ENCODE measurements around the gene NALF2. TPM values are rescaled to one million over a fixed set of nuclear protein-coding genes. Genes with fewer than 3 reads are reported as not detected.

Gene NALF2
- total RNA-seq, 1 experiment from 2014 or later, result 9.7 TPM

DNA sequence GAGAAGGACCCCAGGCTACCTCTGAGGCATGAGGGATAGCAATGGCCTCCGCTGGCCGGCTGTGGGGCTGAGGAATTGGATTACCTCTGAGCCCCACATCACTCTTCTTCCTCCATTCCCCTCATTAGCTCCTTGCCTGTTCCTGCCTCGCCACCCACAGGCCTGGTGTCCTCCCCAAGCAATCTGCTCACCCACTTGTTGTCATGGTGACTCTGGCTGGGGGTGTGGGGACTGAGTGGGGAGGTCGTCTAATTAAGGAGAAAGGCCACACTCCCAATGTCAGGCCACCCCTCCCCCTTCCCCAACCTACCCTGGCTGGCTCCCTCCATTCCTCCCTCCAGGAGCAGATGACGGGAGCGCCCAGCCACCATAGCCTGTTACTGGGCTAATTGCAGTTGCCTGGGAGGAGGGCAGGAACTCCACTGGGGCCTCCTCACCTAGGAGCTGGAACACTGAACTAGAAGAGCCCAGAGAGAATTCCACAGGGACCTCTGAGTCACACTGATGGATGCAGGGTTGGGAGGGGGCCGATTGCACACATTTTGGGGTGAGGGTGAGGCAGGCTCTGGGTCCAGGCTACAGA lies 20.7 kb downstream of the NALF2 start:
- Histone ChIP-seq H2BK5ac (ENCODE audit: insufficient read length, low read length) (no peak overlapping the region), H3K79me2 (ENCODE audit: insufficient read depth, low read length) (0 out of 2 replicates have a peak, but pooled peaks cover 1% of the 10 kb centered on the region), H2BK12ac (ENCODE audit: insufficient read length, low read depth, low read length) (no peak overlapping the region), H4K20me1 (ENCODE audit: control insufficient read depth, insufficient read depth, insufficient read length) (no peaks in the 10 kb centered on the region), H4K8ac (replicated peaks; ENCODE audit: insufficient read length, low read depth, low read length) (no peak overlapping the region), H3K9me3 (ENCODE audit: control insufficient read depth, low read depth, low read length) (peaks cover 56% of the 10 kb centered on the region), H3K23ac (ENCODE audit: insufficient read length, low read depth, low read length) (no peak overlapping the region), H2AFZ (ENCODE audit: low read length) (no peak overlapping the region), H4K5ac (ENCODE audit: insufficient read length, low read depth, low read length) (no peak overlapping the region), H2BK15ac (ENCODE audit: low read depth, low read length) (no peak overlapping the region), H3K4me1 (ENCODE audit: insufficient read depth, low read length) (peaks cover 3% of the 10 kb centered on the region; the same call in 1 of the 2 replicates), H3K79me1 (ENCODE audit: insufficient read depth, low read depth, low read length, poor library complexity, severe bottlenecking) (no peaks in the 10 kb centered on the region), H3K23me2 (ENCODE audit: insufficient read length, low read depth, low read length, poor library complexity, severe bottlenecking) (no peaks in the 10 kb centered on the region), H2BK120ac (ENCODE audit: low read depth, low read length, poor library complexity, severe bottlenecking) (no peak overlapping the region), H3K27ac (ENCODE audit: insufficient read length, low read depth, low read length) (no peak overlapping the region), H2BK20ac (ENCODE audit: low read depth, low read length, poor library complexity, severe bottlenecking) (no peak overlapping the region), H3K56ac (ENCODE audit: insufficient read length, low read depth, low read length) (no peak overlapping the region), H4K91ac (ENCODE audit: insufficient read length, low read depth, low read length) (no peak overlapping the region), H3K14ac (ENCODE audit: insufficient read depth, low read length) (no peak overlapping the region), H3T11ph (ENCODE audit: low read length) (no peak overlapping the region), H2AK5ac (ENCODE audit: insufficient read length, low read length) (no peak overlapping the region), H3K4me2 (ENCODE audit: insufficient read depth, insufficient read length, low read length) (no peak overlapping the region), H3K4ac (ENCODE audit: low read depth, low read length) (no peak overlapping the region), H3K18ac (ENCODE audit: insufficient read length, low read depth, low read length) (no peak overlapping the region), H3K27me3 (ENCODE audit: insufficient read depth, low read length) (no peaks in the 10 kb centered on the region), H3K9ac (ENCODE audit: extremely low read depth, insufficient read length, low read length) (no peak overlapping the region)
- no CpG with 5 or more reads among the region's 7 CpGs for WGBS (ENCODE audit: extremely low coverage, insufficient read length, low lambda C conversion rate)
- peaks cover 4 to 29% (median 8%) of the 10 kb centered on the region in 3 experiments; a peak in 6 of 7 replicates for H3K36me3 Mint-ChIP-seq (ENCODE audit: insufficient read depth in 1 of 3, low read depth in 3 of 3)
- H3K4me1 Mint-ChIP-seq, result peaks cover 7 to 18% of the 10 kb centered on the region in 2 experiments; a peak in 3 of 4 replicates
- H3K4me3 Mint-ChIP-seq, result no peak overlapping the region; a peak in 1 of 5 replicates
- H3K27me3 Mint-ChIP-seq (ENCODE audit: low read depth), result peaks cover 2% of the 10 kb centered on the region
- TF ChIP-seq CTCF (conservative IDR thresholded peaks at IDR 0.05), result no peak
- no peak overlapping the region for H3K27ac Mint-ChIP-seq
- H3K9me3 Mint-ChIP-seq, result peaks cover 65 to 78% of the 10 kb centered on the region in 2 experiments
- DNase-seq, result no peak

Measured in H9 (cell line).